H9 (cell line): ENCODE results near the gene SNED1. TPM values are rescaled to one million over a fixed set of nuclear protein-coding genes. Genes with fewer than 3 reads are reported as not detected.

Source experiments
- DNase-seq: peaks from one replicate; pipeline ENCODE4 v3.0.0-alpha.2; 2017
- H2AFZ ChIP-seq: one replicate; pipeline ENCODE4 v1.6.1; 2013; ENCODE audit warnings: mild to moderate bottlenecking, low read length, control low read depth, moderate library complexity
- H2AK5ac ChIP-seq: 2 replicates; pipeline ENCODE4 v1.6.1; 2013; ENCODE audit warnings: low read length, control low read depth, mixed read lengths; ENCODE audit not compliant: insufficient read length
- H2BK120ac ChIP-seq: one replicate; pipeline ENCODE4 v1.6.1; 2013; ENCODE audit warnings: low read depth, mild to moderate bottlenecking, low read length, control low read depth, inconsistent platforms; ENCODE audit not compliant: poor library complexity, severe bottlenecking
- H2BK12ac ChIP-seq: 2 replicates; pipeline ENCODE4 v1.6.1; 2013; ENCODE audit warnings: low read length, control low read depth, mixed read lengths, low read depth; ENCODE audit not compliant: insufficient read length
- H2BK15ac ChIP-seq: 2 replicates; pipeline ENCODE4 v1.6.1; 2013; ENCODE audit warnings: low read depth, low read length, control low read depth
- H2BK20ac ChIP-seq: one replicate; pipeline ENCODE4 v1.6.1; 2013; ENCODE audit warnings: low read depth, mild to moderate bottlenecking, low read length, control low read depth, inconsistent platforms; ENCODE audit not compliant: poor library complexity, severe bottlenecking
- H2BK5ac ChIP-seq: 2 replicates; pipeline ENCODE4 v1.6.1; 2013; ENCODE audit warnings: low read length, control low read depth, mixed read lengths; ENCODE audit not compliant: insufficient read length
- H3K14ac ChIP-seq: 2 replicates; pipeline ENCODE4 v1.6.1; 2013; ENCODE audit warnings: low read length, control low read depth; ENCODE audit not compliant: insufficient read depth
- H3K18ac ChIP-seq: 2 replicates; pipeline ENCODE4 v1.6.1; 2013; ENCODE audit warnings: low read depth, mild to moderate bottlenecking, mixed read lengths, low read length, control low read depth; ENCODE audit not compliant: insufficient read length
- H3K23ac ChIP-seq: 2 replicates; pipeline ENCODE4 v1.6.1; 2013; ENCODE audit warnings: low read length, control low read depth, mixed read lengths, low read depth; ENCODE audit not compliant: insufficient read length
- H3K23me2 ChIP-seq: 2 replicates; pipeline ENCODE4 v1.6.1; 2013; ENCODE audit warnings: low read depth, mild to moderate bottlenecking, mixed read lengths, low read length, control low read depth; ENCODE audit not compliant: insufficient read length, poor library complexity, severe bottlenecking
- H3K27ac ChIP-seq: 2 replicates; pipeline ENCODE4 v1.5.1; 2013; ENCODE audit warnings: low read length, control low read depth, mixed read lengths, low read depth; ENCODE audit not compliant: insufficient read length
- H3K27me3 ChIP-seq: 2 replicates; pipeline ENCODE4 v1.6.1; 2013; ENCODE audit warnings: low read length, control low read depth, inconsistent platforms; ENCODE audit not compliant: insufficient read depth
- H3K4ac ChIP-seq: 2 replicates; pipeline ENCODE4 v1.6.1; 2013; ENCODE audit warnings: low read depth, mild to moderate bottlenecking, control low read depth, inconsistent platforms, low read length, moderate library complexity
- H3K4me1 ChIP-seq: 2 replicates; pipeline ENCODE4 v1.6.1; 2013; ENCODE audit warnings: low read length, control low read depth, inconsistent platforms; ENCODE audit not compliant: insufficient read depth
- H3K4me2 ChIP-seq: 2 replicates; pipeline ENCODE4 v1.6.1; 2013; ENCODE audit warnings: low read length, control low read depth, mixed read lengths; ENCODE audit not compliant: insufficient read length, insufficient read depth
- H3K56ac ChIP-seq: 2 replicates; pipeline ENCODE4 v1.6.1; 2013; ENCODE audit warnings: low read depth, mild to moderate bottlenecking, mixed read lengths, low read length, control low read depth; ENCODE audit not compliant: insufficient read length
- H3K79me1 ChIP-seq: 2 replicates; pipeline ENCODE4 v1.6.1; 2013; ENCODE audit warnings: low read depth, mild to moderate bottlenecking, moderate library complexity, low read length, control low read depth, inconsistent platforms; ENCODE audit not compliant: insufficient read depth, poor library complexity, severe bottlenecking
- H3K79me2 ChIP-seq: 2 replicates; pipeline ENCODE4 v1.6.1; 2013; ENCODE audit warnings: low read length, control low read depth, inconsistent platforms; ENCODE audit not compliant: insufficient read depth
- H3K9ac ChIP-seq: 2 replicates; pipeline ENCODE4 v1.6.1; 2013; ENCODE audit warnings: low read length, control low read depth, mixed read lengths; ENCODE audit not compliant: insufficient read length; ENCODE audit errors: extremely low read depth
- H3K9me3 ChIP-seq: one replicate; pipeline ENCODE4 v1.6.1; 2013; ENCODE audit warnings: low read depth, low read length, inconsistent platforms; ENCODE audit not compliant: control insufficient read depth
- H3T11ph ChIP-seq: one replicate; pipeline ENCODE4 v1.6.1; 2013; ENCODE audit warnings: mild to moderate bottlenecking, low read length, control low read depth, inconsistent platforms
- H4K20me1 ChIP-seq: one replicate; pipeline ENCODE4 v1.6.1; 2013; ENCODE audit not compliant: control insufficient read depth, insufficient read length, insufficient read depth
- H4K5ac ChIP-seq: 2 replicates; pipeline ENCODE4 v1.6.1; 2013; ENCODE audit warnings: low read depth, mild to moderate bottlenecking, mixed read lengths, low read length, control low read depth; ENCODE audit not compliant: insufficient read length
- H4K8ac ChIP-seq: replicated peaks from 2 replicates; pipeline ENCODE4 v1.6.1; 2013; ENCODE audit warnings: low read length, control low read depth, mixed read lengths, low read depth; ENCODE audit not compliant: insufficient read length
- H4K91ac ChIP-seq: 2 replicates; pipeline ENCODE4 v1.6.1; 2013; ENCODE audit warnings: low read depth, mild to moderate bottlenecking, moderate library complexity, mixed read lengths, low read length, control low read depth; ENCODE audit not compliant: insufficient read length
- H3K27ac Mint-ChIP-seq, 3 experiments: 2 replicates in 2 of 3; 3 replicates in 1 of 3; pipeline ENCODE4 v1.8.0; 2020 to 2021; ENCODE audit warnings: mixed read lengths in 3 of 3, mild to moderate bottlenecking in 1 of 3, moderate library complexity in 1 of 3
- H3K27me3 Mint-ChIP-seq: 2 replicates; pipeline ENCODE4 v1.8.0; 2021; ENCODE audit warnings: low read depth, mild to moderate bottlenecking, moderate library complexity, mixed read lengths
- H3K36me3 Mint-ChIP-seq, 3 experiments: 2 replicates in 2 of 3; 3 replicates in 1 of 3; pipeline ENCODE4 v1.8.0; 2020 to 2021; ENCODE audit warnings: low read depth in 3 of 3, mixed read lengths in 3 of 3; ENCODE audit not compliant: insufficient read depth in 1 of 3
- H3K4me1 Mint-ChIP-seq, 2 experiments: 2 replicates each; pipeline ENCODE4 v1.8.0; 2020; ENCODE audit warnings: mixed read lengths in 2 of 2
- H3K4me3 Mint-ChIP-seq, 2 experiments: 2 replicates in 1 of 2; 3 replicates in 1 of 2; pipeline ENCODE4 v1.8.0; 2020 to 2021; ENCODE audit warnings: mild to moderate bottlenecking in 2 of 2, mixed read lengths in 2 of 2, moderate library complexity in 1 of 2
- H3K9me3 Mint-ChIP-seq, 2 experiments: 2 replicates in 1 of 2; 3 replicates in 1 of 2; pipeline ENCODE4 v1.8.0; 2020; ENCODE audit warnings: mild to moderate bottlenecking in 2 of 2, mixed read lengths in 2 of 2, moderate library complexity in 1 of 2
- WGBS: extraction: QIAGEN DNeasy Blood & Tissue Kit; methylation state at CpG from one replicate; pipeline ENCODE4 v1.1.7; 2013; ENCODE audit warnings: missing lambda C conversion rate, low lambda C conversion rate, mixed read lengths; ENCODE audit not compliant: insufficient read length; ENCODE audit errors: extremely low coverage; 5-methylcytosine and 5-hydroxymethylcytosine counted together
- total RNA-seq: library from RNA; stranded (reverse); gene quantifications from 2 replicates; pipeline ENCODE4 v1.2.1, GENCODE V29; 2021
- TF ChIP-seq, protein P1 (sequence below): fragments of 200-600 bp; sonication (generic); conservative IDR thresholded peaks from 3 replicates; pipeline ENCODE4 v1.8.0; 2021; ENCODE audit warnings: antibody characterized with exemption, mild to moderate bottlenecking

SNED1 gene
- total RNA-seq, 1 experiment from 2014 or later, result 2.5 TPM

DNA sequence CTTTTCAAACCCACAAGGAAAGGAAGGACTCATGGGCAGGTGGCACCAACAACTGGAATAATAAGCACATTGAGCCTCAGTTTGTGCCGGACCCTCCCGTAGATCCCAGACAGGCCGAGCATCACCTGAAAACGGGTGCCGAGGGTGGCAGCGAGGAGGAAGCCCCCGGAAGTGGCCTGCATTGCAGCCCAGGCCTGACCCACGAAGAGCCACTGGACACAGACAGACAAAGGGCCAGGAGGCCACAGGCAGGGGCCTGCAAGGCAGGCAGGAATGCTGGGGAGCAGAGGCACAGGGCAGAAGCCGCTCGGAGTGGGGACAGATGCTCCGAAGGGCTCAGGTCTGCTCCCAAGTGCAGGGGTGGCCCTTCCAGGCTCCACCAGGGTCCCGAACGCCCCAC is 71.9 kb downstream of the SNED1 start:
- H2AK5ac ChIP-seq, result no peak overlapping the region
- Mint-ChIP-seq H3K27me3 (no peaks in the 10 kb centered on the region; the same call in 1 of the 2 replicates), H3K36me3 (peaks cover 0 to 2% (median 0%) of the 10 kb centered on the region in 3 experiments; a peak in 1 of 7 replicates), H3K4me3 (no peak overlapping the region; a peak in 1 of 5 replicates), H3K27ac (no peak overlapping the region), H3K4me1 (peaks cover 2 to 5% of the 10 kb centered on the region in 2 experiments; a peak in 3 of 4 replicates), H3K9me3 (no peaks in the 10 kb centered on the region)
- no peaks in the 10 kb centered on the region for H3K79me2 ChIP-seq
- no peak overlapping the region for H4K8ac ChIP-seq
- TF ChIP-seq, protein P1, sequence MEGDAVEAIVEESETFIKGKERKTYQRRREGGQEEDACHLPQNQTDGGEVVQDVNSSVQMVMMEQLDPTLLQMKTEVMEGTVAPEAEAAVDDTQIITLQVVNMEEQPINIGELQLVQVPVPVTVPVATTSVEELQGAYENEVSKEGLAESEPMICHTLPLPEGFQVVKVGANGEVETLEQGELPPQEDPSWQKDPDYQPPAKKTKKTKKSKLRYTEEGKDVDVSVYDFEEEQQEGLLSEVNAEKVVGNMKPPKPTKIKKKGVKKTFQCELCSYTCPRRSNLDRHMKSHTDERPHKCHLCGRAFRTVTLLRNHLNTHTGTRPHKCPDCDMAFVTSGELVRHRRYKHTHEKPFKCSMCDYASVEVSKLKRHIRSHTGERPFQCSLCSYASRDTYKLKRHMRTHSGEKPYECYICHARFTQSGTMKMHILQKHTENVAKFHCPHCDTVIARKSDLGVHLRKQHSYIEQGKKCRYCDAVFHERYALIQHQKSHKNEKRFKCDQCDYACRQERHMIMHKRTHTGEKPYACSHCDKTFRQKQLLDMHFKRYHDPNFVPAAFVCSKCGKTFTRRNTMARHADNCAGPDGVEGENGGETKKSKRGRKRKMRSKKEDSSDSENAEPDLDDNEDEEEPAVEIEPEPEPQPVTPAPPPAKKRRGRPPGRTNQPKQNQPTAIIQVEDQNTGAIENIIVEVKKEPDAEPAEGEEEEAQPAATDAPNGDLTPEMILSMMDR, result no peak
- H2AFZ ChIP-seq, result no peak overlapping the region
- no peak overlapping the region for H3K4me2 ChIP-seq
- no peaks in the 10 kb centered on the region for H3K79me1 ChIP-seq
- no peak for DNase-seq
- no peak overlapping the region for H2BK20ac ChIP-seq
- no peak overlapping the region for H2BK5ac ChIP-seq
- H3K4me1 ChIP-seq, result no peaks in the 10 kb centered on the region
- H3K56ac ChIP-seq, result no peak overlapping the region
- H3K23me2 ChIP-seq, result no peaks in the 10 kb centered on the region
- no peak overlapping the region for H3K27ac ChIP-seq
- no CpG with 5 or more reads among the region's 13 CpGs for WGBS
- no peaks in the 10 kb centered on the region for H3K27me3 ChIP-seq
- H4K5ac ChIP-seq, result no peak overlapping the region
- H4K20me1 ChIP-seq, result no peaks in the 10 kb centered on the region
- H3K18ac ChIP-seq, result no peak overlapping the region
- H4K91ac ChIP-seq, result no peak overlapping the region
- no peak overlapping the region for H3T11ph ChIP-seq
- H2BK120ac ChIP-seq, result no peak overlapping the region
- no peak overlapping the region for H3K14ac ChIP-seq
- H2BK12ac ChIP-seq, result no peak overlapping the region
- no peak overlapping the region for H3K4ac ChIP-seq
- no peak overlapping the region for H3K23ac ChIP-seq
- no peak overlapping the region for H2BK15ac ChIP-seq
- no peak overlapping the region for H3K9ac ChIP-seq
- H3K9me3 ChIP-seq, result no peaks in the 10 kb centered on the region
